ENCODE results near the gene TJP1. TPM values are rescaled to one million over a fixed set of nuclear protein-coding genes. Genes with fewer than 3 reads are reported as not detected.

TJP1 gene
- total RNA-seq, 4 donors from 2014 or later, result 100 to 115 (median 103) TPM

DNA sequence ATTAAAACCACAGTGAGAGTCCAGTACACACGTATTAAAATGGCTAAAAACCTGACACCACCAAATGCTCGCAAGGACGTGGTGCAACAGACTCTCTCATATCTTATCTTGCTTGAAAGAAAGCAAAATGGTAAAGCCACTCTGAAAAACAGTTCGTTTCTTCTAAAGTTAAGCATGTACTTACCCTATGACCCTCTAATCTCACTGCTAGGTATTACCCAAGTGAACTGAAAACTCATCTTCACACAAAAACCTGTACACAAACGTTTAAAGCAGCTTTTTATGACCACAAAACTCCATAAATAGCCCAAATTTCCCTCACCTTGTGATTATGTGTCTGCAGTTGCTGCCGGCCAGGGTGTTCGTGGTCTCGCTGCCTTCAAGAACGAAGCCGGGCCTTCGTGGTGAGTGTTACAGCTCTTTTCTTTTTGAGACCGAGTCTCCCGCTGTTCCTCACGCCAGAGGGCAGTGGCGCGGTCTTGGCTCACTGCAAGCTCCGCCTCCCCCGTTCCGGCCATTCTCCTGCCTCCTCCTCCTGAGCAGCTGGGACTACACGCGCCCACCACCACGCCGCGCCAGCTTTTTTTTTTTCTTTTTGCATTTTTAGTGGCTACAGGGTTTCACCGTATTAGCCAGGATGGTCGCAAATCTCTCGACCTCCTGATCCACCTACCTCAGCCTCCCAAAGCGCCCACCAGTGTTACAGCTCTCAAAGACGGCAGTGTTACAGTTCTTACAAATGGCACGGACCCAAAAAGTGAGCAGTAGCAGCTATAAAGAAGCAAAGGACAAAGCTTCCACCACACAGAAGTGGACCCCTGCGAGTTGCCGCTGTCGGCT is 165.4 kb downstream of the TJP1 start:
- ATAC-seq, result no peak
- Histone ChIP-seq H3K36me3 (no peaks in the 10 kb centered on the region), H3K9me3 (peaks cover 0 to 12% (median 0%) of the 10 kb centered on the region in 3 donors), H3K4me1 (no peaks in the 10 kb centered on the region), H3K27ac (no peak overlapping the region), H3K27me3 (no peaks in the 10 kb centered on the region), H3K4me3 (no peak overlapping the region)
- TF ChIP-seq, protein P1, sequence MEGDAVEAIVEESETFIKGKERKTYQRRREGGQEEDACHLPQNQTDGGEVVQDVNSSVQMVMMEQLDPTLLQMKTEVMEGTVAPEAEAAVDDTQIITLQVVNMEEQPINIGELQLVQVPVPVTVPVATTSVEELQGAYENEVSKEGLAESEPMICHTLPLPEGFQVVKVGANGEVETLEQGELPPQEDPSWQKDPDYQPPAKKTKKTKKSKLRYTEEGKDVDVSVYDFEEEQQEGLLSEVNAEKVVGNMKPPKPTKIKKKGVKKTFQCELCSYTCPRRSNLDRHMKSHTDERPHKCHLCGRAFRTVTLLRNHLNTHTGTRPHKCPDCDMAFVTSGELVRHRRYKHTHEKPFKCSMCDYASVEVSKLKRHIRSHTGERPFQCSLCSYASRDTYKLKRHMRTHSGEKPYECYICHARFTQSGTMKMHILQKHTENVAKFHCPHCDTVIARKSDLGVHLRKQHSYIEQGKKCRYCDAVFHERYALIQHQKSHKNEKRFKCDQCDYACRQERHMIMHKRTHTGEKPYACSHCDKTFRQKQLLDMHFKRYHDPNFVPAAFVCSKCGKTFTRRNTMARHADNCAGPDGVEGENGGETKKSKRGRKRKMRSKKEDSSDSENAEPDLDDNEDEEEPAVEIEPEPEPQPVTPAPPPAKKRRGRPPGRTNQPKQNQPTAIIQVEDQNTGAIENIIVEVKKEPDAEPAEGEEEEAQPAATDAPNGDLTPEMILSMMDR (IDR thresholded peaks at IDR 0.05), result no peak
- TF ChIP-seq POLR2A (IDR thresholded peaks at IDR 0.05) (no peak), EP300 (IDR thresholded peaks at IDR 0.05) (no peak), POLR2AphosphoS5 (IDR thresholded peaks at IDR 0.05) (no peak)
- WGBS, 2 donors (ENCODE audit: low coverage in 1 of 2), result 79 to 81% methylated on average over 13 to 33 of the region's 33 CpGs

GRCh38 chr15:29652595-29652994 is 169.7 kb downstream of the TJP1 start:
- ATAC-seq, result no peak
- Histone ChIP-seq H3K9me3 (peaks cover 0 to 12% (median 0%) of the 10 kb centered on the region in 3 donors), H3K27ac (no peak overlapping the region), H3K36me3 (no peaks in the 10 kb centered on the region), H3K4me1 (no peaks in the 10 kb centered on the region), H3K27me3 (no peaks in the 10 kb centered on the region), H3K4me3 (no peak overlapping the region)
- WGBS, 2 donors (ENCODE audit: low coverage in 1 of 2), result 70% methylated on average over 2 of the region's 7 CpGs; no CpG with 5 or more reads in 1 of the 2 donors
- TF ChIP-seq EP300 (IDR thresholded peaks at IDR 0.05), result no peak
- TF ChIP-seq, protein P1 (IDR thresholded peaks at IDR 0.05), result no peak
- TF ChIP-seq POLR2A (IDR thresholded peaks at IDR 0.05), result no peak
- TF ChIP-seq POLR2AphosphoS5 (IDR thresholded peaks at IDR 0.05), result no peak

- no peaks in the 10 kb centered on the region for H3K4me1 ChIP-seq
- WGBS, 2 donors (ENCODE audit: low coverage in 1 of 2), result 86% methylated on average over 1 of the region's 11 CpGs; no CpG with 5 or more reads in 1 of the 2 donors
- peaks cover 0 to 3% (median 0%) of the 10 kb centered on the region in 3 donors for H3K9me3 ChIP-seq
- no peak overlapping the region for H3K4me3 ChIP-seq
- H3K36me3 ChIP-seq, result no peaks in the 10 kb centered on the region
- TF ChIP-seq, protein P1 (IDR thresholded peaks at IDR 0.05), result no peak
- TF ChIP-seq EP300 (IDR thresholded peaks at IDR 0.05), result no peak
- ATAC-seq, result no peak
- no peak overlapping the region for H3K27ac ChIP-seq
- no peaks in the 10 kb centered on the region for H3K27me3 ChIP-seq
Observed at GRCh38 chr15:29651476-29652233, 170.6 kb downstream of the TJP1 start.

Small RNA genes within 50 kb of the gene (small RNA-seq; reads per million reads assigned to genes)
- 0 reads per million in 4 donors for gene HMGN2P5

Measured in gastroesophageal sphincter (tissue), 4 donors.